HCT116 (cell line): ENCODE data around the gene TMEM130. TPM values are rescaled to one million over a fixed set of nuclear protein-coding genes. Genes with fewer than 3 reads are reported as not detected.

Experiments
- ATAC-seq: fragments of 200-7000 bp; cut with Tn5 transposase; 2 replicates; pipeline ENCODE4 v1.9.1; 2020; ENCODE audit warnings: mild to moderate bottlenecking, moderate library complexity
- BruUV-seq: library from RNA; stranded (reverse); fragments of 400-500 nt; replicated peaks from 2 replicates; lab custom pipeline; 2021; lab: Mats Ljungman, UMichigan
- CTCF ChIA-PET: fragments of 300-600 bp; sonication (Branson Sonifier 250); formaldehyde crosslinking; loops from one replicate; lab custom pipeline; 2021; ENCODE audit warnings: antibody characterized with exemption; lab: Charles Lee
- POLR2A ChIA-PET: fragments of 300-600, 350-600 bp; sonication (Branson Sonifier 250); formaldehyde crosslinking; loops from one replicate; lab custom pipeline; 2021; ENCODE audit warnings: antibody characterized with exemption; lab: Charles Lee
- RAD21 ChIA-PET, 2 experiments: fragments of 300-600 bp; sonication (Branson Sonifier 250); formaldehyde crosslinking; loops; one replicate each; lab custom pipeline; 2023; ENCODE audit warnings: low total read pairs in 2 of 2; ENCODE audit not compliant: uncharacterized antibody in 2 of 2, unreplicated experiment in 2 of 2, low non-redundant PET in 1 of 2; lab: Charles Lee
- DNase-seq: peaks from one replicate; pipeline ENCODE4 v3.0.0-alpha.2; 2010; ENCODE audit warnings: low read depth, low spot score
- H2AFZ ChIP-seq: fragments of 200-600 bp; shearing (Covaris generic), sonication (generic); 2 replicates; pipeline ENCODE4 v1.6.1; 2017; ENCODE audit warnings: low read depth, mixed run types, mixed read lengths, antibody characterized with exemption, low read length; ENCODE audit not compliant: poor library complexity, severe bottlenecking
- H3K27ac ChIP-seq: 2 replicates; pipeline ENCODE4 v1.5.1; 2012; ENCODE audit warnings: low read depth, low read length
- H3K27me3 ChIP-seq: fragments of 200-600 bp; sonication (generic); 2 replicates; pipeline ENCODE4 v1.6.1; 2016; ENCODE audit warnings: mixed run types, low read length, mixed read lengths; ENCODE audit not compliant: insufficient read depth
- H3K36me3 ChIP-seq, 2 experiments: fragments of 200-500 bp in 1 of 2; fragments of 200-600 bp in 1 of 2; sonication (Bioruptor generic) in 1 of 2; sonication (generic) in 1 of 2; 2 replicates each; pipeline versions ENCODE4 v1.5.1 to v1.6.1; 2014 to 2016; ENCODE audit warnings: low read length in 2 of 2, inconsistent platforms in 1 of 2, mixed read lengths in 1 of 2, mixed run types in 1 of 2; ENCODE audit not compliant: insufficient read depth in 2 of 2, control insufficient read depth in 1 of 2
- H3K4me1 ChIP-seq, 2 experiments: fragments of 200-600 bp in 1 of 2; sonication (generic) in 1 of 2; 2 replicates each; pipeline versions ENCODE4 v1.5.1 to v1.6.1; 2012 to 2017; ENCODE audit warnings: low read length in 2 of 2, inconsistent platforms in 1 of 2, mild to moderate bottlenecking in 1 of 2, mixed read lengths in 1 of 2, mixed run types in 1 of 2, moderate library complexity in 1 of 2; ENCODE audit not compliant: insufficient read depth in 2 of 2, control insufficient read depth in 1 of 2
- H3K4me2 ChIP-seq: fragments of 200-600 bp; sonication (generic); 2 replicates; pipeline ENCODE4 v1.6.1; 2017; ENCODE audit warnings: mixed run types, low read length, mixed read lengths
- H3K4me3 ChIP-seq, 2 experiments: fragments of 200-600 bp in 1 of 2; sonication (generic) in 1 of 2; replicated peaks in 1 of 2; 2 replicates each; pipeline ENCODE4 v1.5.1; 2011 to 2016; ENCODE audit warnings: low read length in 2 of 2, control low read depth in 1 of 2, low read depth in 1 of 2, mild to moderate bottlenecking in 1 of 2, mixed read lengths in 1 of 2, mixed run types in 1 of 2
- H3K79me2 ChIP-seq: fragments of 200-600 bp; sonication (generic); 2 replicates; pipeline ENCODE4 v1.6.1; 2017; ENCODE audit warnings: mild to moderate bottlenecking, mixed run types, low read length, moderate library complexity, mixed read lengths; ENCODE audit not compliant: insufficient read depth
- H3K9ac ChIP-seq: fragments of 200-600 bp; sonication (generic); 2 replicates; pipeline ENCODE4 v1.6.1; 2016; ENCODE audit warnings: low read length, mixed read lengths
- H3K9me2 ChIP-seq: fragments of 200-600 bp; sonication (generic), shearing (Covaris generic); 2 replicates; pipeline ENCODE4 v1.6.1; 2017; ENCODE audit warnings: mixed run types, mild to moderate bottlenecking, moderate library complexity; ENCODE audit not compliant: insufficient read depth
- H3K9me3 ChIP-seq, 2 experiments: fragments of 200-500 bp in 1 of 2; fragments of 200-600 bp in 1 of 2; sonication (Bioruptor generic) in 1 of 2; sonication (generic) in 1 of 2; 2 replicates each; pipeline ENCODE4 v1.6.1; 2014 to 2017; ENCODE audit warnings: low read length in 2 of 2, mixed read lengths in 2 of 2, inconsistent platforms in 1 of 2, low read depth in 1 of 2, mild to moderate bottlenecking in 1 of 2, mixed run types in 1 of 2, moderate library complexity in 1 of 2; ENCODE audit not compliant: control insufficient read depth in 1 of 2, insufficient read depth in 1 of 2
- H4K20me1 ChIP-seq: fragments of 200-600 bp; sonication (generic), shearing (Covaris generic); 2 replicates; pipeline ENCODE4 v1.6.1; 2017; ENCODE audit warnings: mixed run types, mild to moderate bottlenecking, moderate library complexity; ENCODE audit not compliant: insufficient read depth
- CTCF ChIP-seq, 3 experiments: fragments of 200-600 bp in 1 of 3; sonication (generic) in 1 of 3; IDR thresholded peaks in 2 of 3; conservative IDR thresholded peaks in 1 of 3; 2 replicates each; pipeline ENCODE4 v1.5.1; 2012 to 2017; ENCODE audit warnings: low read depth in 2 of 3, low read length in 2 of 3, antibody characterized with exemption in 1 of 3, borderline replicate concordance in 1 of 3, control low read depth in 1 of 3, mild to moderate bottlenecking in 1 of 3, mixed read lengths in 1 of 3, mixed run types in 1 of 3, moderate library complexity in 1 of 3; ENCODE audit not compliant: insufficient read depth in 1 of 3
- EGR1 ChIP-seq: IDR thresholded peaks from 2 replicates; pipeline ENCODE4 v1.6.1; 2012; ENCODE audit warnings: low read depth
- ELF1 ChIP-seq: IDR thresholded peaks from 2 replicates; pipeline ENCODE4 v1.6.1; 2012; ENCODE audit warnings: low read depth, borderline replicate concordance
- EZH2 ChIP-seq: fragments of 200-600 bp; sonication (generic); IDR thresholded peaks from 2 replicates; pipeline ENCODE4 v1.6.1; 2017; ENCODE audit warnings: antibody characterized with exemption, mixed run types
- JUND ChIP-seq: IDR thresholded peaks from 2 replicates; pipeline ENCODE4 v1.6.1; 2012
- RAD21 ChIP-seq: IDR thresholded peaks from 2 replicates; pipeline ENCODE4 v1.6.1; 2012; ENCODE audit warnings: low read depth, mild to moderate bottlenecking
- REST ChIP-seq: IDR thresholded peaks from 2 replicates; pipeline ENCODE4 v1.6.1; 2012; ENCODE audit warnings: low read depth
- SIN3A ChIP-seq: IDR thresholded peaks from 2 replicates; pipeline ENCODE4 v1.6.1; 2012; ENCODE audit warnings: low read depth
- SP1 ChIP-seq: IDR thresholded peaks from 2 replicates; pipeline ENCODE4 v1.6.1; 2012; ENCODE audit warnings: low read depth
- intact Hi-C: fragments of 100-400 bp; cut with micrococcal nuclease; formaldehyde crosslinking; loops from 2 replicates; pipeline ENCODE4 v1.10.0; 2022
- total RNA-seq: library from RNA; stranded (reverse); gene quantifications from one replicate; pipeline ENCODE4 v1.2.1, GENCODE V29; 2021; ENCODE audit not compliant: unreplicated experiment

The TMEM130 gene
- total RNA-seq, 1 experiment from 2014 or later, result not detected

- BruUV-seq, result no TSS peak
- Histone ChIP-seq H3K36me3 (no peaks in the 10 kb centered on the region), H3K4me2 (no peak overlapping the region), H4K20me1 (no peaks in the 10 kb centered on the region), H2AFZ (no peak overlapping the region), H3K79me2 (no peaks in the 10 kb centered on the region), H3K4me1 (peaks cover 27 to 33% of the 10 kb centered on the region in 2 experiments), H3K27me3 (no peaks in the 10 kb centered on the region), H3K9ac (no peak overlapping the region), H3K4me3 (no peak overlapping the region), H3K9me3 (no peaks in the 10 kb centered on the region), H3K9me2 (no peaks in the 10 kb centered on the region), H3K27ac (no peak overlapping the region)
- RAD21 ChIA-PET, result no interaction called here
- DNase-seq (no peak), ATAC-seq (no peak)
- TF ChIP-seq SP1 (no peak), ELF1 (no peak), EZH2 (no peak), JUND (no peak), CTCF (IDR thresholded peaks at IDR 0.05 in 2 of 3, conservative IDR thresholded peaks at IDR 0.05 in 1 of 3; ENCODE audit: borderline replicate concordance in 1 of 3, insufficient read depth in 1 of 3, low read depth in 2 of 3, low read length in 2 of 3) (no peak), REST (no peak), SIN3A (no peak), RAD21 (no peak), EGR1 (no peak)
- POLR2A ChIA-PET, result no interaction called here
- CTCF ChIA-PET, result no interaction called here
- intact Hi-C loops, result no loop called here
Observed at GRCh38 chr7:98868450-98868849, 1.4 kb downstream of the TMEM130 start.
